ENCODE measurements around the gene JMJD6. TPM values are rescaled to one million over a fixed set of nuclear protein-coding genes. Genes with fewer than 3 reads are reported as not detected.

The JMJD6 gene
- total RNA-seq, 1 experiment from 2014 or later = 28.9 TPM

DNA sequence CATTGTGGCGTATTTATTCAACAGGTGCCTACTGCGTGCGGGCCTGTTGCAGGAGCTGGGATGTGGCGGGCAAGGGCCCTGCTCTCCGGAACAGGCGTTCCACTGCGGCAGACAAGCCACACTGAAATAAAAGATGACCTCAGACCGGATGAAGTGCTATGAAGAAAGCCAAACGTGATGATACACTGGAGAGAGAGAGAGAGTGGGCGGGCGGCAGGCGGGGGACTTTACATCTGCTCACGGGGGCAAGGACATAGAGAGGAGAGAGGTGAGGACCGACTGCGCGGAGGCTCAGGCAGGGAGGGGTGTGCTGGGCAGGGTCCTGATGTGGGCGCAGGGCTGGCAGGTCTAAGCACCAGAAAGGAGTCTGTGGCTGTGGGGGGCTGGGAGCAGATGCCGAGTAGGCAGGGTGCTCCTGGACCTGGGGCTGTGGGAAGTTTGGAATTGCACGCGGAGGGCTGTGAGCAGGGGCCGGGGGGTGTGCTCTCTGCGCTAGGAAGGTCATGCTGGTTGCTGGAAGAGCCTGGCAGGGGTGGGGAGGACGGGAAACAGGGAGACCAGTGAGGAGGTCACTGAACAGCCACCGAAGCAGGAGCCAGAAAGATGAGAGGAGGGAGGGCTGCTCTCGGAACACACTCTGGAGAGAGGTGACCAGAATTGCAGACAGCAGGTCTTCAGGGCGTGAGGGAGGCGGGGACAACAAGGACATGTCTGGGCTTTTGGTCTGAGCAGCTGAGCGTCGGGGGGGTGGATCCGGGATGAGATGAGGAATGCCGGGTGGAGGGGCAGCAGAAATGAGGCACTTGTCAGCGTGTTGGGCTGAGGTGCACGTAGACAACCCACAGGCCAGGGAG lies 25.6 kb downstream of the JMJD6 start:
- Histone ChIP-seq H2BK120ac (ENCODE audit: low read depth, low read length, poor library complexity, severe bottlenecking) (no peak overlapping the region), H4K5ac (ENCODE audit: insufficient read length, low read depth, low read length) (no peak overlapping the region), H3K9me3 (ENCODE audit: control insufficient read depth, low read depth, low read length) (no peaks in the 10 kb centered on the region), H3K56ac (ENCODE audit: insufficient read length, low read depth, low read length) (no peak overlapping the region), H3K4me1 (ENCODE audit: insufficient read depth, low read length) (peaks cover 5% of the 10 kb centered on the region; the same call in 1 of the 2 replicates), H4K8ac (replicated peaks; ENCODE audit: insufficient read length, low read depth, low read length) (no peak overlapping the region), H3K4me2 (ENCODE audit: insufficient read depth, insufficient read length, low read length) (no peak overlapping the region), H3K79me1 (ENCODE audit: insufficient read depth, low read depth, low read length, poor library complexity, severe bottlenecking) (no peaks in the 10 kb centered on the region), H2AFZ (ENCODE audit: low read length) (no peak overlapping the region), H2BK20ac (ENCODE audit: low read depth, low read length, poor library complexity, severe bottlenecking) (no peak overlapping the region), H3K9ac (ENCODE audit: extremely low read depth, insufficient read length, low read length) (no peak overlapping the region), H3K4ac (ENCODE audit: low read depth, low read length) (no peak overlapping the region), H3K14ac (ENCODE audit: insufficient read depth, low read length) (peak overlapping the region; percentile 23; the same call in 1 of the 2 replicates), H3K23me2 (ENCODE audit: insufficient read length, low read depth, low read length, poor library complexity, severe bottlenecking) (no peaks in the 10 kb centered on the region), H2BK12ac (ENCODE audit: insufficient read length, low read depth, low read length) (no peak overlapping the region), H3K27ac (ENCODE audit: insufficient read length, low read depth, low read length) (no peak overlapping the region), H2AK5ac (ENCODE audit: insufficient read length, low read length) (no peak overlapping the region), H3K18ac (ENCODE audit: insufficient read length, low read depth, low read length) (peak overlapping the region; percentile 50), H3K79me2 (ENCODE audit: insufficient read depth, low read length) (no peaks in the 10 kb centered on the region), H2BK15ac (ENCODE audit: low read depth, low read length) (no peak overlapping the region), H3T11ph (ENCODE audit: low read length) (no peak overlapping the region), H3K27me3 (ENCODE audit: insufficient read depth, low read length) (no peaks in the 10 kb centered on the region), H2BK5ac (ENCODE audit: insufficient read length, low read length) (no peak overlapping the region), H3K23ac (ENCODE audit: insufficient read length, low read depth, low read length) (no peak overlapping the region), H4K91ac (ENCODE audit: insufficient read length, low read depth, low read length) (no peak overlapping the region), H4K20me1 (ENCODE audit: control insufficient read depth, insufficient read depth, insufficient read length) (no peaks in the 10 kb centered on the region)
- peak overlapping the region; percentile 50 to 77 (median 54); a peak in 6 of 7 replicates for H3K27ac Mint-ChIP-seq
- H3K4me1 Mint-ChIP-seq = peaks cover 35 to 58% of the 10 kb centered on the region in 2 experiments
- H3K27me3 Mint-ChIP-seq (ENCODE audit: low read depth) = peaks cover 2% of the 10 kb centered on the region
- TF ChIP-seq, protein P1, sequence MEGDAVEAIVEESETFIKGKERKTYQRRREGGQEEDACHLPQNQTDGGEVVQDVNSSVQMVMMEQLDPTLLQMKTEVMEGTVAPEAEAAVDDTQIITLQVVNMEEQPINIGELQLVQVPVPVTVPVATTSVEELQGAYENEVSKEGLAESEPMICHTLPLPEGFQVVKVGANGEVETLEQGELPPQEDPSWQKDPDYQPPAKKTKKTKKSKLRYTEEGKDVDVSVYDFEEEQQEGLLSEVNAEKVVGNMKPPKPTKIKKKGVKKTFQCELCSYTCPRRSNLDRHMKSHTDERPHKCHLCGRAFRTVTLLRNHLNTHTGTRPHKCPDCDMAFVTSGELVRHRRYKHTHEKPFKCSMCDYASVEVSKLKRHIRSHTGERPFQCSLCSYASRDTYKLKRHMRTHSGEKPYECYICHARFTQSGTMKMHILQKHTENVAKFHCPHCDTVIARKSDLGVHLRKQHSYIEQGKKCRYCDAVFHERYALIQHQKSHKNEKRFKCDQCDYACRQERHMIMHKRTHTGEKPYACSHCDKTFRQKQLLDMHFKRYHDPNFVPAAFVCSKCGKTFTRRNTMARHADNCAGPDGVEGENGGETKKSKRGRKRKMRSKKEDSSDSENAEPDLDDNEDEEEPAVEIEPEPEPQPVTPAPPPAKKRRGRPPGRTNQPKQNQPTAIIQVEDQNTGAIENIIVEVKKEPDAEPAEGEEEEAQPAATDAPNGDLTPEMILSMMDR (conservative IDR thresholded peaks at IDR 0.05) = no peak
- no peaks in the 10 kb centered on the region for H3K9me3 Mint-ChIP-seq
- WGBS (ENCODE audit: extremely low coverage, insufficient read length, low lambda C conversion rate) = no CpG with 5 or more reads among the region's 33 CpGs
- peak overlapping the region in 1 of 2 experiments; percentile 10; a peak in 1 of 5 replicates for H3K4me3 Mint-ChIP-seq
- no peak for DNase-seq
- H3K36me3 Mint-ChIP-seq (ENCODE audit: insufficient read depth in 1 of 3, low read depth in 3 of 3) = no peaks in the 10 kb centered on the region

Measured in H9 (cell line).